Measurements from ENCODE around the gene PPP2R2C. TPM values are rescaled to one million over a fixed set of nuclear protein-coding genes. Genes with fewer than 3 reads are reported as not detected.

PPP2R2C gene
- total and polyA plus RNA-seq, 2 experiments from 2014 or later: 1.3 to 9.2 TPM

DNA sequence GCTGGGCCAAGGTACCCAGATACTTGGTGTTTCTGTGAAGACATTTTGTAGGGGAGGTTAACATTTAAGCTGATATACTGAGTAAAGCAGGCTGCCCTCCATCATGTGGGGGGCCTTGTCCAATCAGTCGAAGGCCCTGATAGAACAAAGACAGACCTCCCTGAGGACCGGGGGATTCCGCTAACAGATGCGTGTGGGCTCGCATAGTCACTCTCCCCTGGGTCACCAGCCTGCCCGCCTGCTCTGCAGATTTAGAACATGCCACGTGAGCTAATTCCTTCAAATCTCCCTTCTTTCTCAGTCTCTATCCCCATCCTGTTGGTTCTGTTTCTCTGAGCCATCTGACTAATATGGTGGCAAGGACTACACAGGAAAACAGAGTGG lies 142.0 kb downstream of the PPP2R2C start (continued):
- TF ChIP-seq NANOG (IDR thresholded peaks at IDR 0.05; ENCODE audit: borderline replicate concordance): no peak
- TF ChIP-seq, protein P1, sequence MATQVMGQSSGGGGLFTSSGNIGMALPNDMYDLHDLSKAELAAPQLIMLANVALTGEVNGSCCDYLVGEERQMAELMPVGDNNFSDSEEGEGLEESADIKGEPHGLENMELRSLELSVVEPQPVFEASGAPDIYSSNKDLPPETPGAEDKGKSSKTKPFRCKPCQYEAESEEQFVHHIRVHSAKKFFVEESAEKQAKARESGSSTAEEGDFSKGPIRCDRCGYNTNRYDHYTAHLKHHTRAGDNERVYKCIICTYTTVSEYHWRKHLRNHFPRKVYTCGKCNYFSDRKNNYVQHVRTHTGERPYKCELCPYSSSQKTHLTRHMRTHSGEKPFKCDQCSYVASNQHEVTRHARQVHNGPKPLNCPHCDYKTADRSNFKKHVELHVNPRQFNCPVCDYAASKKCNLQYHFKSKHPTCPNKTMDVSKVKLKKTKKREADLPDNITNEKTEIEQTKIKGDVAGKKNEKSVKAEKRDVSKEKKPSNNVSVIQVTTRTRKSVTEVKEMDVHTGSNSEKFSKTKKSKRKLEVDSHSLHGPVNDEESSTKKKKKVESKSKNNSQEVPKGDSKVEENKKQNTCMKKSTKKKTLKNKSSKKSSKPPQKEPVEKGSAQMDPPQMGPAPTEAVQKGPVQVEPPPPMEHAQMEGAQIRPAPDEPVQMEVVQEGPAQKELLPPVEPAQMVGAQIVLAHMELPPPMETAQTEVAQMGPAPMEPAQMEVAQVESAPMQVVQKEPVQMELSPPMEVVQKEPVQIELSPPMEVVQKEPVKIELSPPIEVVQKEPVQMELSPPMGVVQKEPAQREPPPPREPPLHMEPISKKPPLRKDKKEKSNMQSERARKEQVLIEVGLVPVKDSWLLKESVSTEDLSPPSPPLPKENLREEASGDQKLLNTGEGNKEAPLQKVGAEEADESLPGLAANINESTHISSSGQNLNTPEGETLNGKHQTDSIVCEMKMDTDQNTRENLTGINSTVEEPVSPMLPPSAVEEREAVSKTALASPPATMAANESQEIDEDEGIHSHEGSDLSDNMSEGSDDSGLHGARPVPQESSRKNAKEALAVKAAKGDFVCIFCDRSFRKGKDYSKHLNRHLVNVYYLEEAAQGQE (IDR thresholded peaks at IDR 0.05; ENCODE audit: unreplicated experiment): no peak
- TF ChIP-seq STAT1 (IDR thresholded peaks at IDR 0.05; ENCODE audit: unreplicated experiment): no peak
- no peak for TF ChIP-seq EZH2phosphoT487 (IDR thresholded peaks at IDR 0.05; ENCODE audit: unreplicated experiment)
- TF ChIP-seq, protein P2, sequence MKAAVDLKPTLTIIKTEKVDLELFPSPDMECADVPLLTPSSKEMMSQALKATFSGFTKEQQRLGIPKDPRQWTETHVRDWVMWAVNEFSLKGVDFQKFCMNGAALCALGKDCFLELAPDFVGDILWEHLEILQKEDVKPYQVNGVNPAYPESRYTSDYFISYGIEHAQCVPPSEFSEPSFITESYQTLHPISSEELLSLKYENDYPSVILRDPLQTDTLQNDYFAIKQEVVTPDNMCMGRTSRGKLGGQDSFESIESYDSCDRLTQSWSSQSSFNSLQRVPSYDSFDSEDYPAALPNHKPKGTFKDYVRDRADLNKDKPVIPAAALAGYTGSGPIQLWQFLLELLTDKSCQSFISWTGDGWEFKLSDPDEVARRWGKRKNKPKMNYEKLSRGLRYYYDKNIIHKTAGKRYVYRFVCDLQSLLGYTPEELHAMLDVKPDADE (IDR thresholded peaks at IDR 0.05): no peak
- TF ChIP-seq JUNB (IDR thresholded peaks at IDR 0.05; ENCODE audit: unreplicated experiment): no peak
- no peak for TF ChIP-seq ZNF331 (CRISPR knock-in tag; IDR thresholded peaks at IDR 0.05; ENCODE audit: low read depth)
- no peak for TF ChIP-seq POLR2AphosphoS5 (IDR thresholded peaks at IDR 0.05; ENCODE audit: low read depth)
- no peak for TF ChIP-seq ZNF114 (CRISPR knock-in tag; IDR thresholded peaks at IDR 0.05)
- TF ChIP-seq, protein P3, sequence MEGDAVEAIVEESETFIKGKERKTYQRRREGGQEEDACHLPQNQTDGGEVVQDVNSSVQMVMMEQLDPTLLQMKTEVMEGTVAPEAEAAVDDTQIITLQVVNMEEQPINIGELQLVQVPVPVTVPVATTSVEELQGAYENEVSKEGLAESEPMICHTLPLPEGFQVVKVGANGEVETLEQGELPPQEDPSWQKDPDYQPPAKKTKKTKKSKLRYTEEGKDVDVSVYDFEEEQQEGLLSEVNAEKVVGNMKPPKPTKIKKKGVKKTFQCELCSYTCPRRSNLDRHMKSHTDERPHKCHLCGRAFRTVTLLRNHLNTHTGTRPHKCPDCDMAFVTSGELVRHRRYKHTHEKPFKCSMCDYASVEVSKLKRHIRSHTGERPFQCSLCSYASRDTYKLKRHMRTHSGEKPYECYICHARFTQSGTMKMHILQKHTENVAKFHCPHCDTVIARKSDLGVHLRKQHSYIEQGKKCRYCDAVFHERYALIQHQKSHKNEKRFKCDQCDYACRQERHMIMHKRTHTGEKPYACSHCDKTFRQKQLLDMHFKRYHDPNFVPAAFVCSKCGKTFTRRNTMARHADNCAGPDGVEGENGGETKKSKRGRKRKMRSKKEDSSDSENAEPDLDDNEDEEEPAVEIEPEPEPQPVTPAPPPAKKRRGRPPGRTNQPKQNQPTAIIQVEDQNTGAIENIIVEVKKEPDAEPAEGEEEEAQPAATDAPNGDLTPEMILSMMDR (conservative IDR thresholded peaks at IDR 0.05; ENCODE audit: low read depth in 2 of 2): no peak
- TF ChIP-seq CREB1 (CRISPR knock-in tag; IDR thresholded peaks at IDR 0.05; ENCODE audit: low read depth): no peak
- TF ChIP-seq EZH2 (IDR thresholded peaks at IDR 0.05; ENCODE audit: low read depth, unreplicated experiment): no peak

Data from GM23338 (cell line).